K562 (cell line): ENCODE results near the gene GMEB2. TPM values are rescaled to one million over a fixed set of nuclear protein-coding genes. Genes with fewer than 3 reads are reported as not detected.
A peak's percentile ranks its signal among the peaks of the same experiment; 100 is the strongest.

Experiments used
- BHLHE40 ChIP-seq: IDR thresholded peaks from 2 replicates; pipeline ENCODE4 v1.6.1; 2011; ENCODE audit warnings: low read length, improper control_type of control experiment
- E2F3 ChIP-seq: fragments of 250-450 bp; sonication (Bioruptor Pico); IDR thresholded peaks from 2 replicates; pipeline ENCODE4 v1.4.0; 2020; ENCODE audit warnings: mild to moderate bottlenecking
- FOXJ3 ChIP-seq: sonication (generic); formaldehyde crosslinking; IDR thresholded peaks from 2 replicates; pipeline ENCODE4 v1.4.0; 2020; ENCODE audit warnings: mild to moderate bottlenecking, missing genetic modification reagents
- GMEB1 ChIP-seq: fragments of 250-450 bp; sonication (Bioruptor Pico); IDR thresholded peaks from 2 replicates; pipeline ENCODE4 v1.4.0; 2020; ENCODE audit warnings: mild to moderate bottlenecking
- HNRNPL ChIP-seq: fragments of 200-400 bp; formaldehyde crosslinking; IDR thresholded peaks from 2 replicates; pipeline ENCODE4 v1.6.1; 2017; ENCODE audit warnings: low read depth, mild to moderate bottlenecking, low read length
- KLF10 ChIP-seq: fragments of 250-450 bp; sonication (Bioruptor Pico); IDR thresholded peaks from 2 replicates; pipeline ENCODE4 v1.6.1; 2021; ENCODE audit warnings: matching md5 sums
- MBD2 ChIP-seq: sonication (generic); IDR thresholded peaks from 2 replicates; pipeline ENCODE4 v1.6.1; 2016; ENCODE audit warnings: low read depth, borderline replicate concordance
- MLX ChIP-seq, 2 experiments: fragments of 450-650 bp in 1 of 2; sonication (generic) in 1 of 2; formaldehyde crosslinking; conservative IDR thresholded peaks; 2 replicates each; pipeline versions ENCODE4 v1.4.0 to v1.8.1; 2020 to 2022; ENCODE audit warnings: mild to moderate bottlenecking in 1 of 2, missing genetic modification reagents in 1 of 2
- NCOA4 ChIP-seq: fragments of 450-650 bp; IDR thresholded peaks from 2 replicates; pipeline ENCODE4 v1.6.1; 2018; ENCODE audit warnings: mild to moderate bottlenecking; ENCODE audit not compliant: partially characterized antibody
- NFE2L1 ChIP-seq: fragments of 450-650 bp; IDR thresholded peaks from 2 replicates; pipeline ENCODE4 v1.6.1; 2016; ENCODE audit warnings: missing genetic modification characterization, low read depth, mild to moderate bottlenecking, missing compliant biosample characterization, moderate library complexity, borderline replicate concordance
- NFIC ChIP-seq: fragments of 450-650 bp; IDR thresholded peaks from 2 replicates; pipeline ENCODE4 v1.6.1; 2017; ENCODE audit warnings: mild to moderate bottlenecking, inconsistent platforms
- PTTG1 ChIP-seq: fragments of 450-650 bp; IDR thresholded peaks from 2 replicates; pipeline ENCODE4 v1.6.1; 2016; ENCODE audit warnings: low read depth, mild to moderate bottlenecking, missing genetic modification characterization, missing compliant biosample characterization
- RFX1 ChIP-seq: fragments of 450-650 bp; IDR thresholded peaks from 2 replicates; pipeline ENCODE4 v1.6.1; 2016; ENCODE audit warnings: mild to moderate bottlenecking, moderate library complexity
- SMAD4 ChIP-seq: fragments of 250-450 bp; sonication (Bioruptor Pico); conservative IDR thresholded peaks from 2 replicates; pipeline ENCODE4 v1.8.0; 2021; ENCODE audit warnings: inconsistent platforms, mild to moderate bottlenecking, moderate library complexity
- SREBF2 ChIP-seq: sonication (generic); formaldehyde crosslinking; IDR thresholded peaks from 2 replicates; pipeline ENCODE4 v1.4.0; 2020; ENCODE audit warnings: mild to moderate bottlenecking, missing genetic modification reagents
- TBL1XR1 ChIP-seq, 2 experiments: IDR thresholded peaks; 2 replicates each; pipeline ENCODE4 v1.6.1; 2012; ENCODE audit warnings: improper control_type of control experiment in 2 of 2, low read length in 2 of 2, mild to moderate bottlenecking in 1 of 2
- TRIM28 ChIP-seq: fragments of 450-650 bp; IDR thresholded peaks from 2 replicates; pipeline ENCODE4 v1.6.1; 2017
- ZKSCAN8 ChIP-seq: fragments of 200-800 bp; sonication (Bioruptor generic); IDR thresholded peaks from 2 replicates; pipeline ENCODE4 v1.6.1; 2016; ENCODE audit warnings: missing genetic modification characterization, missing compliant biosample characterization
- ZNF277 ChIP-seq: fragments of 250-450 bp; sonication (Bioruptor Pico); IDR thresholded peaks from 2 replicates; pipeline ENCODE4 v1.8.0; 2022; ENCODE audit warnings: inconsistent platforms, mild to moderate bottlenecking, moderate library complexity, borderline replicate concordance
- ZNF282 ChIP-seq: sonication (generic); formaldehyde crosslinking; IDR thresholded peaks from 2 replicates; pipeline ENCODE4 v1.8.1; 2023; ENCODE audit warnings: missing genetic modification reagents
- ZNF41 ChIP-seq: fragments of 250-450 bp; sonication (Bioruptor Pico); conservative IDR thresholded peaks from 2 replicates; pipeline ENCODE4 v1.4.0; 2020; ENCODE audit warnings: mild to moderate bottlenecking
- ZNF445 ChIP-seq: fragments of 250-450 bp; sonication (Bioruptor Pico); IDR thresholded peaks from 2 replicates; pipeline ENCODE4 v1.4.0; 2020; ENCODE audit warnings: low read depth, mild to moderate bottlenecking, moderate library complexity
- ZNF699 ChIP-seq: fragments of 250-450 bp; sonication (Bioruptor Pico); IDR thresholded peaks from 2 replicates; pipeline ENCODE4 v1.8.0; 2021; ENCODE audit warnings: mild to moderate bottlenecking, moderate library complexity; ENCODE audit not compliant: insufficient replicate concordance
- ZNF740 ChIP-seq, 3 experiments: fragments of 200-800 bp in 1 of 3; sonication (Bioruptor generic) in 1 of 3; sonication (generic) in 1 of 3; formaldehyde crosslinking in 1 of 3; IDR thresholded peaks; 2 replicates each; pipeline versions ENCODE4 v1.6.1 to v1.8.0; 2016 to 2022; ENCODE audit warnings: mild to moderate bottlenecking in 2 of 3, missing compliant biosample characterization in 2 of 3, missing genetic modification characterization in 2 of 3, missing genetic modification reagents in 1 of 3
- ZSCAN29 ChIP-seq: fragments of 450-650 bp; IDR thresholded peaks from 2 replicates; pipeline ENCODE4 v1.6.1; 2017
- polyA plus RNA-seq, 8 experiments: library from polyadenylated mRNA; depleted of rRNA in 4 of 8; stranded (reverse) in 5 of 8; unstranded in 3 of 8; fragments of >200 nt; fragmentation: Nextera tagmentation in 2 of 8; fragmentation: Illumina TruSeq in 1 of 8; extraction: Ambion mirVana in 2 of 8; extraction: Trizol in 1 of 8; gene quantifications; 2 replicates each; pipeline versions ENCODE4 v1.2.1 to v1.2.3, GENCODE V29; 2011 to 2014; ENCODE audit warnings: inconsistent platforms in 1 of 8, missing spikeins in 1 of 8
- total RNA-seq, 7 experiments: library from RNA; depleted of rRNA in 6 of 7; stranded (reverse); fragments of >200 nt in 6 of 7; fragmentation: Illumina TruSeq in 2 of 7; extraction: Trizol in 2 of 7; gene quantifications; 2 replicates each; pipeline versions ENCODE4 v1.2.1 to v1.2.3, GENCODE V29; 2011 to 2021; ENCODE audit warnings: low replicate concordance in 1 of 7

GMEB2 gene
- total and polyA plus RNA-seq, 9 of the 15 experiments (the other 6 are each of a cell fraction or from before 2014, with no cell fraction given) = 0.03 to 13.9 (median 6.3) TPM

- no peak for TF ChIP-seq ZNF277 (CRISPR knock-in tag)
- 0 out of 2 replicates have a peak, but pooled peaks have one; percentile 22 for TF ChIP-seq HNRNPL
- no peak for TF ChIP-seq ZSCAN29
- TF ChIP-seq ZNF445 (CRISPR knock-in tag) = no peak
- TF ChIP-seq ZNF41 (CRISPR knock-in tag) = no peak
- TF ChIP-seq SREBF2 = no peak
- TF ChIP-seq BHLHE40 = peak; percentile 54; the same call in 1 of the 2 replicates
- TF ChIP-seq SMAD4 (CRISPR knock-in tag) = peak; percentile 57
- TF ChIP-seq PTTG1 (tag) = no peak
- no peak for TF ChIP-seq RFX1
- TF ChIP-seq NFIC = peak; percentile 62
- TF ChIP-seq ZNF282 (CRISPR knock-in tag) = 0 out of 2 replicates have a peak, but pooled peaks have one; percentile 43
- TF ChIP-seq MLX (CRISPR knock-in tag; conservative IDR thresholded peaks at IDR 0.05) = peak in 1 of 2 experiments; percentile 66; a peak in 1 of 4 replicates
- no peak for TF ChIP-seq FOXJ3 (CRISPR knock-in tag)
- TF ChIP-seq ZKSCAN8 (CRISPR knock-in tag) = no peak
- no peak for TF ChIP-seq ZNF699 (CRISPR knock-in tag)
- no peak for TF ChIP-seq KLF10 (CRISPR knock-in tag)
- peak; percentile 38 for TF ChIP-seq GMEB1
- TF ChIP-seq TBL1XR1 (IDR thresholded peaks at IDR 0.05; ENCODE audit: low read length in 2 of 2) = no peak
- no peak for TF ChIP-seq NFE2L1 (tag)
- TF ChIP-seq ZNF740 (CRISPR knock-in tag; IDR thresholded peaks at IDR 0.05) = peak; percentile 21; the same call in 1 of the 2 replicates
- TF ChIP-seq ZNF740 (tag; IDR thresholded peaks at IDR 0.05) = no peak
- peak; percentile 63; the same call in 1 of the 2 replicates for TF ChIP-seq TRIM28
- peak; percentile 80 for TF ChIP-seq MBD2
- no peak for TF ChIP-seq E2F3 (CRISPR knock-in tag)
- no peak for TF ChIP-seq NCOA4
Observed at GRCh38 chr20:63657937-63658748, 31.2 kb upstream of the GMEB2 start, which contains the start of gene RTEL1 (continued).
